ENCODE measurements around the gene HBB. TPM values are rescaled to one million over a fixed set of nuclear protein-coding genes. Genes with fewer than 3 reads are reported as not detected.

The HBB gene
- polyA plus RNA-seq, 3 donors, result 3.0 to 298 (median 278) TPM

DNA sequence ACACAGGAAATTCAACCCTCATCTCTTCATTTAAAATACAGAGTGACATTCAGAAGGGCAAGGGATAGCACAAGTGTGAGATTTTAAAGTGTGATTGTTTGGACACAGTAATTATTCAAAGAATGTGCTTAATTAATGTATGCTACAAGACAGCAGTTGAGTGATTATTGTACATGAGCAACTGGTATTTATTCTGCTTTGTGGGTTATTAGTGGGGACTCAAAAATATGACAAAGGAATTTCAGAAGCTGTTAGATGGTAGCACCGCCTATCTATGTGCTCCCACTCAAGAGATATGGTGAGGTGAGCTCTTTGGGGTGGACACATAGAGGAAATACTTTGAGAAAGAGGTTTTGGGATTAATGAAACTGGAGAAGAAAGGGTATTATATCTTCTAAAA is 13.2 kb upstream of the HBB start:
- TF ChIP-seq, protein P1, sequence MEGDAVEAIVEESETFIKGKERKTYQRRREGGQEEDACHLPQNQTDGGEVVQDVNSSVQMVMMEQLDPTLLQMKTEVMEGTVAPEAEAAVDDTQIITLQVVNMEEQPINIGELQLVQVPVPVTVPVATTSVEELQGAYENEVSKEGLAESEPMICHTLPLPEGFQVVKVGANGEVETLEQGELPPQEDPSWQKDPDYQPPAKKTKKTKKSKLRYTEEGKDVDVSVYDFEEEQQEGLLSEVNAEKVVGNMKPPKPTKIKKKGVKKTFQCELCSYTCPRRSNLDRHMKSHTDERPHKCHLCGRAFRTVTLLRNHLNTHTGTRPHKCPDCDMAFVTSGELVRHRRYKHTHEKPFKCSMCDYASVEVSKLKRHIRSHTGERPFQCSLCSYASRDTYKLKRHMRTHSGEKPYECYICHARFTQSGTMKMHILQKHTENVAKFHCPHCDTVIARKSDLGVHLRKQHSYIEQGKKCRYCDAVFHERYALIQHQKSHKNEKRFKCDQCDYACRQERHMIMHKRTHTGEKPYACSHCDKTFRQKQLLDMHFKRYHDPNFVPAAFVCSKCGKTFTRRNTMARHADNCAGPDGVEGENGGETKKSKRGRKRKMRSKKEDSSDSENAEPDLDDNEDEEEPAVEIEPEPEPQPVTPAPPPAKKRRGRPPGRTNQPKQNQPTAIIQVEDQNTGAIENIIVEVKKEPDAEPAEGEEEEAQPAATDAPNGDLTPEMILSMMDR (IDR thresholded peaks at IDR 0.05), result no peak
- H3K9me3 Mint-ChIP-seq, result peaks cover 0 to 2% (median 0%) of the 10 kb centered on the region in 7 donors
- no peaks in the 10 kb centered on the region for H3K36me3 Mint-ChIP-seq
- no peaks in the 10 kb centered on the region for H3K36me3 ChIP-seq (replicated peaks in 1 of 2; ENCODE audit: control insufficient read depth in 1 of 2, insufficient read depth in 2 of 2, low read length in 2 of 2)
- no peaks in the 10 kb centered on the region for H3K4me1 Mint-ChIP-seq
- H3K27ac ChIP-seq (ENCODE audit: low read depth in 1 of 2, low read length in 2 of 2), result no peak overlapping the region
- intact Hi-C loops (cut with micrococcal nuclease), result no loop called here
- H3K9me3 ChIP-seq (replicated peaks in 1 of 2; ENCODE audit: control insufficient read depth in 1 of 2, insufficient read depth in 1 of 2, low read length in 2 of 2), result no peaks in the 10 kb centered on the region
- H3K27ac Mint-ChIP-seq, result no peak overlapping the region
- no peak for DNase-seq
- WGBS (ENCODE audit: insufficient coverage), result no CpG with 5 or more reads among the region's 1 CpG
- no peaks in the 10 kb centered on the region for H4K20me1 ChIP-seq (ENCODE audit: insufficient read depth, low read length)
- H3K27me3 Mint-ChIP-seq (ENCODE audit: low read depth in 3 of 3), result peaks cover 0 to 2% (median 0%) of the 10 kb centered on the region in 3 donors
- H3K27me3 ChIP-seq (ENCODE audit: control insufficient read depth in 2 of 2, insufficient read depth in 2 of 2, low read length in 2 of 2), result no peaks in the 10 kb centered on the region
- no peak overlapping the region for H3K4me3 Mint-ChIP-seq
- H3K4me2 ChIP-seq (replicated peaks; ENCODE audit: extremely low read depth, low read length, poor library complexity, severe bottlenecking), result no peak overlapping the region
- no peak overlapping the region for H3K9ac ChIP-seq (ENCODE audit: insufficient read depth, low read length, poor library complexity, severe bottlenecking)
- H3K4me1 ChIP-seq (ENCODE audit: control insufficient read depth in 1 of 2, insufficient read depth in 2 of 2, low read length in 2 of 2), result no peaks in the 10 kb centered on the region
- H3K79me2 ChIP-seq (ENCODE audit: insufficient read depth, low read length), result no peaks in the 10 kb centered on the region
- H2AFZ ChIP-seq (ENCODE audit: insufficient read depth, low read depth, low read length, poor library complexity, severe bottlenecking), result no peak overlapping the region
- no peak overlapping the region for H3K4me3 ChIP-seq (replicated peaks in 1 of 3; ENCODE audit: low read depth in 2 of 3, low read length in 3 of 3)

DNA sequence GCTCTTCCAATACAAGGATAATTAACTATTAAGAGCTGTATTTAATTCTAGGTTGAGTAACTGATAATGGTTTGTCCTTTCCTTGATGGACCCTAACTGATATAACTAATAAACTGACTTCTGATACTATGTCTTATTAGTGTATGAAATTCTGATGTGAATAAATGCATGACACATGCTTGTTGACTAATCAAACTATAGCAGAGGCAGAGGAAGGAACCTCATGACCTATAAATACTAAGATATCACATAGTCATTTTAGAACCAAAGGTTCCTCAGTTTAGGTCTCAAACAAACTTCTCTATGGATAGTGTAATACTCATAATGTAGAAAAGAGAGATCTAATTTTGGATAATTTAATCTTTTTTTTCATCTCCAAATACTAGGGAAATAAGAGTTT is 12.2 kb upstream of the HBB start:
- Histone ChIP-seq H4K20me1 (ENCODE audit: insufficient read depth, low read length) (no peaks in the 10 kb centered on the region), H3K27ac (ENCODE audit: low read depth in 1 of 2, low read length in 2 of 2) (no peak overlapping the region), H3K79me2 (ENCODE audit: insufficient read depth, low read length) (no peaks in the 10 kb centered on the region), H3K9me3 (replicated peaks in 1 of 2; ENCODE audit: control insufficient read depth in 1 of 2, insufficient read depth in 1 of 2, low read length in 2 of 2) (no peaks in the 10 kb centered on the region), H3K4me1 (ENCODE audit: control insufficient read depth in 1 of 2, insufficient read depth in 2 of 2, low read length in 2 of 2) (no peaks in the 10 kb centered on the region), H3K36me3 (replicated peaks in 1 of 2; ENCODE audit: control insufficient read depth in 1 of 2, insufficient read depth in 2 of 2, low read length in 2 of 2) (no peaks in the 10 kb centered on the region), H3K4me2 (replicated peaks; ENCODE audit: extremely low read depth, low read length, poor library complexity, severe bottlenecking) (no peak overlapping the region), H3K9ac (ENCODE audit: insufficient read depth, low read length, poor library complexity, severe bottlenecking) (no peak overlapping the region), H2AFZ (ENCODE audit: insufficient read depth, low read depth, low read length, poor library complexity, severe bottlenecking) (no peak overlapping the region), H3K4me3 (replicated peaks in 1 of 3; ENCODE audit: low read depth in 2 of 3, low read length in 3 of 3) (no peak overlapping the region), H3K27me3 (ENCODE audit: control insufficient read depth in 2 of 2, insufficient read depth in 2 of 2, low read length in 2 of 2) (no peaks in the 10 kb centered on the region)
- peaks cover 0 to 1% (median 0%) of the 10 kb centered on the region in 7 donors for H3K9me3 Mint-ChIP-seq
- no peak overlapping the region for H3K4me3 Mint-ChIP-seq
- no peak overlapping the region for H3K27ac Mint-ChIP-seq
- TF ChIP-seq, protein P1 (IDR thresholded peaks at IDR 0.05), result no peak
- intact Hi-C loops (cut with micrococcal nuclease), result no loop called here
- no peaks in the 10 kb centered on the region for H3K36me3 Mint-ChIP-seq
- peaks cover 0 to 2% (median 1%) of the 10 kb centered on the region in 3 donors for H3K27me3 Mint-ChIP-seq (ENCODE audit: low read depth in 3 of 3)
- no peak for DNase-seq
- peaks cover 6% of the 10 kb centered on the region for H3K4me1 Mint-ChIP-seq
